Astrocyte (in vitro differentiated cells and primary cell): ENCODE measurements around the gene DXO. TPM values are rescaled to one million over a fixed set of nuclear protein-coding genes. Genes with fewer than 3 reads are reported as not detected.

Experiments used
- DNase-seq: peaks from one replicate; pipeline ENCODE4 v3.0.0-alpha.2; 2010; ENCODE audit warnings: low read depth
- FAIRE-seq: peaks from 2 replicates; lab custom pipeline; 2011; peaks lifted over from hg19 to GRCh38; lab: Jason Lieb, UNC
- H2AFZ ChIP-seq: 2 replicates; pipeline ENCODE4 v1.6.0; 2012; ENCODE audit warnings: low read depth, low read length, inconsistent platforms
- H3K27ac ChIP-seq: 2 replicates; pipeline ENCODE4 v1.5.1; 2011; ENCODE audit warnings: low read depth, low read length, inconsistent platforms
- H3K27me3 ChIP-seq: 2 replicates; pipeline ENCODE4 v1.6.0; 2011; ENCODE audit warnings: low read length, inconsistent platforms; ENCODE audit not compliant: insufficient read depth
- H3K36me3 ChIP-seq: 2 replicates; pipeline ENCODE4 v1.5.1; 2011; ENCODE audit warnings: low read length, inconsistent platforms; ENCODE audit not compliant: insufficient read depth
- H3K4me1 ChIP-seq: 2 replicates; pipeline ENCODE4 v1.5.1; 2011; ENCODE audit warnings: low read length, inconsistent platforms; ENCODE audit not compliant: insufficient read depth
- H3K4me2 ChIP-seq: 2 replicates; pipeline ENCODE4 v1.6.0; 2012; ENCODE audit warnings: low read length, inconsistent platforms
- H3K4me3 ChIP-seq: 2 replicates; pipeline ENCODE4 v1.5.1; 2011; ENCODE audit warnings: low read depth, mild to moderate bottlenecking, low read length, inconsistent platforms; ENCODE audit not compliant: insufficient read depth
- H3K79me2 ChIP-seq: 2 replicates; pipeline ENCODE4 v1.6.0; 2012; ENCODE audit warnings: mild to moderate bottlenecking, low read length, inconsistent platforms; ENCODE audit not compliant: insufficient read depth
- H3K9ac ChIP-seq: 2 replicates; pipeline ENCODE4 v1.6.0; 2012; ENCODE audit warnings: mild to moderate bottlenecking, low read length, inconsistent platforms
- H3K9me3 ChIP-seq: 2 replicates; pipeline ENCODE4 v1.5.1; 2012; ENCODE audit warnings: low read depth, mild to moderate bottlenecking, low read length, inconsistent platforms; ENCODE audit not compliant: insufficient read depth
- H4K20me1 ChIP-seq: 2 replicates; pipeline ENCODE4 v1.6.0; 2012; ENCODE audit warnings: low read length, inconsistent platforms; ENCODE audit not compliant: insufficient read depth
- H3K27ac Mint-ChIP-seq: one replicate; pipeline ENCODE4 v1.8.0; 2021; ENCODE audit warnings: mild to moderate bottlenecking, mixed read lengths; ENCODE audit not compliant: unreplicated experiment
- H3K27me3 Mint-ChIP-seq: one replicate; pipeline ENCODE4 v1.8.0; 2021; ENCODE audit warnings: low read depth, mixed read lengths; ENCODE audit not compliant: unreplicated experiment
- H3K36me3 Mint-ChIP-seq: one replicate; pipeline ENCODE4 v1.8.0; 2021; ENCODE audit warnings: low read depth, mixed read lengths; ENCODE audit not compliant: unreplicated experiment
- H3K4me1 Mint-ChIP-seq: one replicate; pipeline ENCODE4 v1.8.0; 2021; ENCODE audit warnings: low read depth, mixed read lengths; ENCODE audit not compliant: unreplicated experiment
- H3K4me3 Mint-ChIP-seq: one replicate; pipeline ENCODE4 v1.8.0; 2021; ENCODE audit warnings: mild to moderate bottlenecking, moderate library complexity, mixed read lengths; ENCODE audit not compliant: unreplicated experiment
- H3K9me3 Mint-ChIP-seq: one replicate; pipeline ENCODE4 v1.8.0; 2021; ENCODE audit warnings: mild to moderate bottlenecking, mixed read lengths; ENCODE audit not compliant: unreplicated experiment
- EZH2 ChIP-seq: IDR thresholded peaks from 2 replicates; pipeline ENCODE4 v1.6.1; 2012; ENCODE audit warnings: mild to moderate bottlenecking, low read length, inconsistent platforms; ENCODE audit not compliant: insufficient read depth
- total RNA-seq: library from RNA; stranded (reverse); gene quantifications from 2 replicates; pipeline ENCODE4 v1.2.1, GENCODE V29; 2021
- TF ChIP-seq, protein P1 (sequence below): IDR thresholded peaks from 2 replicates; pipeline ENCODE4 v1.5.1; 2011; ENCODE audit warnings: low read depth, mild to moderate bottlenecking, inconsistent platforms, low read length, moderate library complexity; ENCODE audit not compliant: insufficient read depth

DXO gene
- total RNA-seq, 1 donor from 2014 or later = 12.6 TPM

DNA sequence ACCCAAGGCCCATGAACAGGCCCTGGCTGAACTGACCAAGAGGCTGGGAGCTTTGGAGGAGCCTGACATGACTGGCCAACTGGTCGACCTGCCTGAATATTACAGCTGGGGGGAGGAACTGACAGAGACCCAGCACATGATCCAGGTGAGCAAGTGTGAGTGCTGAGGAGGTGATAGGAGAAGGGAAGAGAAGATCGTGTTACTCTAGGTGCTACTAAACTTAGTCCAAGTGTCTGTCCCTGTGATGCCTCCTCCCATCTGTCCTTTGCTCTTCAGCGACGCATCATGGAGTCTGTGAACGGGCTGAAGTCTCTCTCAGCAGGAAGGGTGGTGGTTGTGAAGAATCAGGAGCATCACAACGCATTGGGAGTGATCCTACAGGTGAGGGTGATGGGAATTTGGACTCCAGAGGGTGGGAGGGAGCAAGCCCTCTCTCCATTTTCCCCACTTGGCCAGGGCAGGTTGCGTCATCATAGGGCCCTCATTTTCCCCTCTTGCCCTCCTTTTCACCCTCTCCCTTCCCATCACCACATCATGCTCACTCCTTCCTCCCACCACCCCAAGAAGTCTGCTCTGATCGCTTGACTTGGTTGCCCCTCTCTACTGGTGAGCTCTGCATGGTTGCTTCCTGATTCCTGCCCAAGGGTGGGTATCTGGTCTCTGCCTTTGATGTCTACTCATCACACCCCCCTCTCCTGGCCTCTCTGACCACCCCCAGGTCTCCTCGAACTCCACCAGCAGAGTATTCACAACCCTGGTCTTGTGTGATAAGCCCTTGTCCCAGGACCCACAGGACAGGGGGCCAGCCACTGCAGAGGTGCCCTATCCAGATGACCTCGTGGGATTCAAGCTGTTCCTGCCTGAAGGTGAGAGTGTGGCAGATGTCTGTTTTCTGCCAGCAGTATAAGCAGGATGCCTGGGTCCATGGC, 4.7 kb downstream of the DXO start:
- DNase-seq (no peak), FAIRE-seq (no peak)
- H3K27ac Mint-ChIP-seq = no peak overlapping the region
- peaks cover 15% of the 10 kb centered on the region for H4K20me1 ChIP-seq
- H3K27ac ChIP-seq = no peak overlapping the region
- H3K9ac ChIP-seq = no peak overlapping the region
- peaks cover 27% of the 10 kb centered on the region for H3K4me1 ChIP-seq
- peaks cover 20% of the 10 kb centered on the region for H3K36me3 ChIP-seq
- TF ChIP-seq, protein P1, sequence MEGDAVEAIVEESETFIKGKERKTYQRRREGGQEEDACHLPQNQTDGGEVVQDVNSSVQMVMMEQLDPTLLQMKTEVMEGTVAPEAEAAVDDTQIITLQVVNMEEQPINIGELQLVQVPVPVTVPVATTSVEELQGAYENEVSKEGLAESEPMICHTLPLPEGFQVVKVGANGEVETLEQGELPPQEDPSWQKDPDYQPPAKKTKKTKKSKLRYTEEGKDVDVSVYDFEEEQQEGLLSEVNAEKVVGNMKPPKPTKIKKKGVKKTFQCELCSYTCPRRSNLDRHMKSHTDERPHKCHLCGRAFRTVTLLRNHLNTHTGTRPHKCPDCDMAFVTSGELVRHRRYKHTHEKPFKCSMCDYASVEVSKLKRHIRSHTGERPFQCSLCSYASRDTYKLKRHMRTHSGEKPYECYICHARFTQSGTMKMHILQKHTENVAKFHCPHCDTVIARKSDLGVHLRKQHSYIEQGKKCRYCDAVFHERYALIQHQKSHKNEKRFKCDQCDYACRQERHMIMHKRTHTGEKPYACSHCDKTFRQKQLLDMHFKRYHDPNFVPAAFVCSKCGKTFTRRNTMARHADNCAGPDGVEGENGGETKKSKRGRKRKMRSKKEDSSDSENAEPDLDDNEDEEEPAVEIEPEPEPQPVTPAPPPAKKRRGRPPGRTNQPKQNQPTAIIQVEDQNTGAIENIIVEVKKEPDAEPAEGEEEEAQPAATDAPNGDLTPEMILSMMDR = no peak
- no peak for TF ChIP-seq EZH2
- H3K9me3 ChIP-seq = no peaks in the 10 kb centered on the region
- peaks cover 26% of the 10 kb centered on the region for H3K36me3 Mint-ChIP-seq
- H3K79me2 ChIP-seq = peaks cover 23% of the 10 kb centered on the region
- no peaks in the 10 kb centered on the region for H3K27me3 Mint-ChIP-seq
- H3K4me1 Mint-ChIP-seq = peaks cover 11% of the 10 kb centered on the region
- no peak overlapping the region for H3K4me3 Mint-ChIP-seq
- no peak overlapping the region for H3K4me2 ChIP-seq
- no peak overlapping the region for H2AFZ ChIP-seq
- no peaks in the 10 kb centered on the region for H3K27me3 ChIP-seq
- no peak overlapping the region for H3K4me3 ChIP-seq
- H3K9me3 Mint-ChIP-seq = no peaks in the 10 kb centered on the region

- H3K4me2 ChIP-seq = no peak overlapping the region
- Mint-ChIP-seq H3K4me3 (no peak overlapping the region), H3K27ac (no peak overlapping the region), H3K4me1 (peaks cover 9% of the 10 kb centered on the region), H3K27me3 (no peaks in the 10 kb centered on the region), H3K36me3 (peaks cover 34% of the 10 kb centered on the region), H3K9me3 (no peaks in the 10 kb centered on the region)
- peaks cover 26% of the 10 kb centered on the region for H3K4me1 ChIP-seq
- TF ChIP-seq, protein P1 = no peak
- no peak for TF ChIP-seq EZH2
- DNase-seq = no peak
- H2AFZ ChIP-seq = no peak overlapping the region
- H3K27ac ChIP-seq = no peak overlapping the region
- H3K9ac ChIP-seq = no peak overlapping the region
- H3K4me3 ChIP-seq = no peak overlapping the region
- no peak for FAIRE-seq
- H3K9me3 ChIP-seq = no peaks in the 10 kb centered on the region
- H4K20me1 ChIP-seq = peaks cover 15% of the 10 kb centered on the region
- peaks cover 20% of the 10 kb centered on the region for H3K36me3 ChIP-seq
- H3K79me2 ChIP-seq = peaks cover 19% of the 10 kb centered on the region
- no peaks in the 10 kb centered on the region for H3K27me3 ChIP-seq
Observed at GRCh38 chr6:31966506-31966905, 5.4 kb downstream of the DXO start.

DNA sequence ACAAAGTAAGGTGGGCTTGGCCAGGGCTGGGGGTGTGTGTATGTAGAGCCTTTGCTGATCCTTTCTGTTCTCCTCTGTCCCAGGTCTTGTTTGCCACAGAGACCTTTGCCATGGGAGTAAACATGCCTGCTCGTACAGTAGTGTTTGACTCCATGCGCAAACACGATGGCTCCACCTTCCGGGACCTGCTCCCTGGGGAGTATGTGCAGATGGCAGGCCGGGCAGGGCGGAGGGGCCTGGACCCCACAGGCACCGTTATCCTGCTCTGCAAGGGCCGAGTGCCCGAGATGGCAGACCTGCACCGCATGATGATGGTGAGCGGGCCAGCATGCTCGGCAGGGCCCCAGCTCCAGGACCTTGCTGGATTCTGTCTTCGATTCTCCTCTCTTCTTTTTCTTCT, 6.2 kb downstream of the DXO start:
- FAIRE-seq (no peak), DNase-seq (no peak)
- Histone ChIP-seq H3K79me2 (peaks cover 14% of the 10 kb centered on the region), H3K4me1 (peaks cover 18% of the 10 kb centered on the region), H3K9ac (no peak overlapping the region), H2AFZ (no peak overlapping the region), H4K20me1 (peaks cover 15% of the 10 kb centered on the region), H3K4me3 (no peak overlapping the region), H3K27ac (no peak overlapping the region), H3K36me3 (peaks cover 23% of the 10 kb centered on the region), H3K4me2 (no peak overlapping the region), H3K9me3 (no peaks in the 10 kb centered on the region), H3K27me3 (no peaks in the 10 kb centered on the region)
- Mint-ChIP-seq H3K27ac (no peak overlapping the region), H3K27me3 (no peaks in the 10 kb centered on the region), H3K9me3 (no peaks in the 10 kb centered on the region), H3K36me3 (peaks cover 34% of the 10 kb centered on the region), H3K4me3 (no peak overlapping the region), H3K4me1 (peaks cover 9% of the 10 kb centered on the region)
- TF ChIP-seq, protein P1 = no peak
- TF ChIP-seq EZH2 = no peak
